DMS114 treated with DMSO at 0.1 percent for 48 hours (cell line): ENCODE data around the gene GARRE1.
"Not testable (repeated sequence)": the region's sequence is repeated elsewhere in the genome, so short reads cannot be mapped to it uniquely, and the experiment has no call there.

Experiments used
- DNase-seq: peaks from one replicate; lab custom pipeline; 2025; ENCODE audit not compliant: unreplicated experiment; lab: John Stamatoyannopoulos, UW

GARRE1 gene, protein sequence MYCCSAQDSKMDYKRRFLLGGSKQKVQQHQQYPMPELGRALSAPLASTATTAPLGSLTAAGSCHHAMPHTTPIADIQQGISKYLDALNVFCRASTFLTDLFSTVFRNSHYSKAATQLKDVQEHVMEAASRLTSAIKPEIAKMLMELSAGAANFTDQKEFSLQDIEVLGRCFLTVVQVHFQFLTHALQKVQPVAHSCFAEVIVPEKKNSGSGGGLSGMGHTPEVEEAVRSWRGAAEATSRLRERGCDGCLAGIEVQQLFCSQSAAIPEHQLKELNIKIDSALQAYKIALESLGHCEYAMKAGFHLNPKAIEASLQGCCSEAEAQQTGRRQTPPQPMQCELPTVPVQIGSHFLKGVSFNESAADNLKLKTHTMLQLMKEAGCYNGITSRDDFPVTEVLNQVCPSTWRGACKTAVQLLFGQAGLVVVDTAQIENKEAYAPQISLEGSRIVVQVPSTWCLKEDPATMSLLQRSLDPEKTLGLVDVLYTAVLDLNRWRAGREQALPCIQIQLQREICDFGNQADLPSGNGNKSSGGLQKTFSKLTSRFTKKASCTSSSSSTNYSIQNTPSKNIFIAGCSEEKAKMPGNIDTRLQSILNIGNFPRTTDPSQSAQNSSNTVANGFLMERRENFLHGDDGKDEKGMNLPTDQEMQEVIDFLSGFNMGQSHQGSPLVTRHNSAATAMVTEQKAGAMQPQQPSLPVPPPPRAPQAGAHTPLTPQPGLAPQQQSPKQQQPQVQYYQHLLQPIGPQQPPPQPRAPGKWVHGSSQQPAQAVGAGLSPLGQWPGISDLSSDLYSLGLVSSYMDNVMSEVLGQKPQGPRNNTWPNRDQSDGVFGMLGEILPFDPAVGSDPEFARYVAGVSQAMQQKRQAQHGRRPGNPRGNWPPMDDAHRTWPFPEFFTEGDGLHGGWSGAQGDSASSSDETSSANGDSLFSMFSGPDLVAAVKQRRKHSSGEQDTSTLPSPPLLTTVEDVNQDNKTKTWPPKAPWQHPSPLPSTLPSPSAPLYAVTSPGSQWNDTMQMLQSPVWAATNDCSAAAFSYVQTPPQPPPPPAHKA (N-terminal part only)

DNA sequence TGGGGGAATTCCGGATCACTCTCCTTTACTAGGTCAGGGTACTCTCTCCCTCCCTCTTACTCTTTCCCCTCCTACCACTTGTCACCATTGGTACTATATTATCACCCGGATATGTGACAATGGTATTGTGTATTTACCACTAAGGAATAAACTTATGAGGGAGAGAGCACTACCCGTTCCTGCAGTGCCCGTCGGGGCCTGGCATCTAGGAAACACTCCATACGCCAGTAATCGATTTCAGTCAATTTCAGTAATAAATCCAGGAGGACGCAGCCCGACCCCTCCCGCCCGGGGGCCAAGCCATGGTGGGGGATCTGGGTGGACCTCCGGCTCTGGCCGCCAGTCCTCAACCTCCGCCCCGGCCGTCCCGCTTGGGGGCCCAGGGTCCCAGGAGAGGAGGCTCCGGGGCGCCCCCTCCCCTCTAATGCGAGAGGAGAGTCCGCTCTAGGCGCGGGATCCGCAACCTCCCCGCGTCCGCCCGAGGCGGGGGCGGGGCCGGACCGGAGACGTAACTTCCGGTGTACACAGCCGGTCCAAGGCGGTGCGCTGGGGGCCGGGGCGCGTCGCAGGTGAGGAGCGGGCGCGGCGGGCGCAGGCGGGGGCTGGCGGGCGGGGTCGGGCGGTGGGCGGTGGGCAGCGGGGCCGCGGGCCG, at the start of gene GARRE1:
TSS of gene GARRE1 (plus strand) at position 509 of the 652 bp plus-strand sequence. CDS start 45,920 bp downstream, outside the sequence.
- peak; percentile 40 for DNase-seq

DNA sequence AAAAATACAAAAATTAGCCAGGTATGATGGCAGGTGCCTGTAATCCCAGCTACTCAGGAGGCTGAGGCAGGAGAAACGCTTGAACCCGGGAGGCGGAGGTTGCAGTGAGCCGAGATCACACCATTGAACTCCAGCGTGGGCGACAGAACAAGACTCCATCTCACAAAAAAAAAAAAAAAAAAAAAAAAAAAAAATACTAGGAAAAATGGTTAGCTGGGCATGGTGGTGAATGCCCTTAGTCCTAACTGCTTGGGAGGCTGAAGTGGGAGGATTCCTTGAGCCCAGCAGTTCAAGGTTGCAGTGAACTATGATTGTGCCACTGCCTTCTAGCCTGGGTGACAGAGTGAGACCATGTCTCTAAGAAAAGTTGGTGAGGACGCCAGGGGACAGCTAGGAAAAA, 49.0 kb upstream of the GARRE1 start:
- not testable (repeated sequence) for DNase-seq

DNA sequence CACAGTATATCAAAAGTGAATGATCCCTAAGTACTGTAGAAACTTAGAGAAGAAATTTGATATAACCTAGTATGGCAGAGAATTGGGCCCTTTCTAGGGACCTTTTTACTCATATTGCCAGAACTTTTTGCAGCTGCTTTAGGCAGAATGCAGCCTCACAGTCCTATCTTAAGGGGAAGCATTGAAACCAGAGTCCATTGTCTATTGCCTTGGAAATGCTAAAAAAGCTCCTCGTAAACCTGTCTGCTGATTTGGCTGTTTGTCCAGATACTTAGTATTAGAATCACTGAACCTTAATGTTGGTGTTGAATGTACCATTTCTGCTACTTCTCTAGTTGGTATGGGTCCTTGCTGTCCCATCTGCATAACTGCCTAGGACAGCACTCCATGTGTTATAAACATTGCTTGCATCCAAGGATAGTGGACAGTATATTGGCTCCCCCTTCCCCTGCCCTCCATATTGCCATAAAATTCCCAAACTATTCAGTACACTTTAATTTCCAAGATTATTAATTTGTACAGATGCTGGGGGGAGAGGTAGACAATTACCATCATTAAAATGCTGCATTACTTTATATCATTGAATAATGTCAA, 46.0 kb upstream of the GARRE1 start:
- DNase-seq, result no peak

DNA sequence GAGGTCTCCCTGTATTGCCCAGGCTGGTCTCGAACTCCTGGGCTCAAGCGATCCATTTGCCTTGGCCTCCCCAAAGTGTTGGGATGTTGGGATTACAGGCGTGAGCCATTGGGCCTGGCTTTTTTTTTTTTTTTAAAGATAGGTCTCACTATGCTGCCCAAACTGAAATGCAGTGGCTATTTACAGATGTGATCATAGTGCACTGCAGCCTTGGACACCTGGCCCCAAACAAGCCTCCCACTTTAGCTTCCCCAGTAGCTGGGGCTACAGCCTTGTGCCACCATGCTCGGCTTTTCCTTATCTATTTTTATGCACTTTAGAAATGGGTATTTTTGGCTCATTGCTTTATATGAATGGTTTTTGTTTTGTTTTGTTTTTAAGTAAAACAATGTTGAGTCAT, 44.6 kb upstream of the GARRE1 start:
- no peak for DNase-seq

DNA sequence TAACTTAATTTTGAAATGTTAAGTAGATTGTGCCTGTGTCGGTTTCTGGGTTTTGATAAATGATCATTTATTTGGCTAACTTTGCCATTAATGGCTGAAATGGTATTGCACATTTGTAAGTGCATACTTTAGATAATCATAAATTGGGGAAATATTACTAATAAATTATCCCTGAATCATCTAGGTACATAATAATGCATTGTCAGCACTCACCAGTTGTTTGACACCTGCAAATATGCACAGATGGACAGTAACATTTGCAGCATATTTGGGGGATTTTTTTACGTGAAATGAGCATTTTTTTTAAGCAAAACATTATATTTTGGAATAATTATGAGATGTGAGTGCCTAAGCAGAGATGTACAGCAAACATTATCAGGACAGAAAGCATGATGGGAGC, 41.1 kb upstream of the GARRE1 start:
- DNase-seq, result no peak

DNA sequence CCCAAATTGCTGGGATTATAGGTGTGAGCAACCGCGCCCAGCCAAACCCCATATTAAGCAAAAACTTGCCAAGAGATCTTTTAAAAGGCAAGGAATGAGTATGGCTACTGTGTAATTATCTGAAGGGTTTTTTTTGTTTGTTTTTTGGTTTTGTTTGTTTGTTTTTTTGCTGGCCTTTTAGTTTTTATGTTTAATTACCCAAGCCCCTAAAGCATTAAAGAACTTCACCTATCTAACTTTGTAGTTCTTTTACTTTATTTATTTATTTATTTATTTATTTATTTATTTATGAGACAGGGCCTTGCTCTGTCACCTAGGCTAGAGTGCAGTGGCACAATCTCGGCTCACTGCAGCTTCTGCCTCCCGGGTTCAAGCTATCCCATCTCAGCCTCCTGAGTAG, 40.3 kb upstream of the GARRE1 start:
- no peak for DNase-seq

DNA sequence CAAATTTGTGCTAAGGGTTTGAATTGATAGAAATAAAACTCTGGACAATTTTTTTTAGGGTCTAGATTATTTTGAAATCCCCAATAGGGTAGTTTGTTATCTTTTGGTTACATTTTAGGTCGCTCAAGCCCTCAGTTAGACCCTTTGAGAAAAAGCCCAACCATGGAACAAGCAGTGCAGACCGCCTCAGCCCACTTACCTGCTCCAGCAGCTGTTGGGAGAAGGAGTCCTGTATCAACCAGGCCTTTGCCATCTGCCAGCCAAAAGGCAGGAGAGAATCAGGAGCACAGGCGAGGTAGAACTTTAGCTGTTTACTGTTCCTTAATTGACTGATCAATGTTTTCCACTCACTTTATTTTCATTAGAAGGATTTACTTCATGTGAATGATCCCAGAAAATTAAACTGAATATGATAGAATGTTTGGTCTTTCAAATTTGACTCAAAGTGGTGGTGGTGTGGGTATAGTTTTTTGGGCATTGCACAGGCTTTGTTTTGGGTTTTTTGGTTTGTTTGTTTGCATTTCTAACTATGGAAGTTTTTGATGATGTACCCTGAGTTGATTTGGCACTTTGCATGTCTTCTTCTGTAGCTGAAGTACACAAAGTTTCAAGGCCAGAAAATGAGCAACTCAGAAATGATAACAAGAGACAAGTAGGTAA, 39.2 kb upstream of the GARRE1 start:
- DNase-seq, result no peak

DNA sequence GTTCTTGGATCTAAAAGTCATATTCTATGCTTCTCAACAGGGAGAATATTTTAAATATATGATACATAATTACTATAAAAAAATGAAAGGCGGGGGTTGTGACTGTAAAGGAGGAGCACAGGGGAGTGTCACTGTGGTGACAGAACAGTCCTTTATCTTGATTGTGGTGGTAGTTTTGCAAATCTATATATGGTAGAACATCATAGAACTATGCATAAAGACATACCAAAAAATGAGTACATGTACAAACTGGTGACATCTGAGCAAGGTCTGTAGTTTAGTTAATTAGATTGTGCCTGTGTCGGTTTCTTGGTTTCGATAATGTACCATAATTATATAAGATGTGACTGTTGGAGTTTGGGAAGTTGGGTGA, 38.7 kb upstream of the GARRE1 start:
- DNase-seq, result no peak

DNA sequence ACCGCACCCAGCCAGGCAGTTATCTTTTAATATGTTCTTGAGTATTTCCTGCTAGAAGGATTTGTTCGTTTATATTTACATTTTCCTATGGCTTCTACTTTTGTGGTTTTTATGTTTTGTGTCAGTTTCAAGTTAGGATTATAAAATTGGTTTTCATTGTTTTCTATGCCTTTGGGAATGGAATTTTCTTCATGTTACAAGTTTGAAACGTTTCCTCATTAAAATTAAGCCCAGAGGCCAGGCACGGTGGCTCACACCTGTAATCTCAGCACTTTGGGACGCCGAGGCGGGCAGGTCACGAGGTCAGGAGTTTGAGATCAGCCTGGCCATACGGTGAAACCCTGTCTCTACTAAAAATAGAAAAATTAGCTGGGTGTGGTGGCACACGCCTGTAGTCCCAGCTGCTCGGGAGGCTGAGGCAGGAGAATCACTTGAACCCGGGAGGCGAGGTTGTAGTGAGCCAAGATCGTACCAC, 37.6 kb upstream of the GARRE1 start:
- not testable (repeated sequence) for DNase-seq

DNA sequence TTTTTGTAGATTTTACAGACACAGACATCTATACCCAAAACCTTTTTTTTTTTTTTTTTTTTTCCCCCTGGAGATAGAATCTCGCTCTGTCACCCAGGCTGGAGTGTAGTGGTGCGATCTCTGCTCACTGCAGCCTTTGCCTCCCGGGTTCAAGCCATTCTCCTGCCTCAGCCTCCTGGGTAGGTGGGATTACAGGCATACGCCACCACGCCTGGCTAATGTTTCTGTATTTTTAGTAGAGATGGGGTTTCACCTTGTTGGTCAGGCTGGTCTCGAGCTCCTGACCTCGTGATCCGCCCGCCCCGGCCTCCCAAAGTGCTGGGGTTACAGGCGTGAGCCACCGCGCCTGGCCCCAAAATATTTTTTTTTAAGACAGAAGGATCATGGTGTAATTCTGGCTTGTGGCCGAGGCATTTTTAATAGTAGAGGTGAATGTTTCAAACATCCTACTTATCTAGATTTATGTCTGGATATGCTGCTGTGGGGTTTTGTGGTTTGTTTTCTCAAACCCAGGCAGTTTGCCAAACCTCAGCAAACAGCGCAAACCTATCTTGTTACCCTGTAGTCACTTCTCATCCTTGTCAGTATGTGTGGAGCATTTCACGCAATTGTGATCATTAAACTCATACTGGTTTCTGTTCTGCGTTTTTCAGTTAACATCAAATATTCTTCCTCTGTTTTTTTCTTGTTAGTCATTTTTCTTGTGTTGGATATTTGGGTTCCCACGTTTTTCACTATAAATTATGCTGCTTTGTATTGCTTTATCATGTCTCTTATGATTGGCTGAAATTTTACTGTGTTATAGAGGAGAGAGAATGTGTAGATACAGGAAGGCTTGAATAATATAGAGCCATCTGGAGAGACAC, 36.2 kb upstream of the GARRE1 start:
- DNase-seq, result no peak

DNA sequence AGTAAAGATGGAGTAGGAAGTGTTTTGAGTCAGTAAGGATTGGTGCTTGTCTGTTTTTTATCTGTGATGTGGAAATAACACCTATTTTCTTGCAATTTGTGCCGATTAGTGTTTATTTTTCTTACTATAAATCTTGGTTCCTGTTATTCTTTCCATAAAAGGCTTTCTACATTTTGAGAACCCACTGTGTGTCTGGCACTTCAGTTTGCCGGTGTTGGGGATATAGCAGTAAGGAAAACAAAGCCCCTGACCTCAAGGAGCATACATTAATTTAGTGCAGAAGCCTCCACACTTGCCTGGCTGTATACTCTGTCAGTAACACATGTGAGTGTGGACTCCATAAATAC, 35.6 kb upstream of the GARRE1 start:
- DNase-seq, result no peak

DNA sequence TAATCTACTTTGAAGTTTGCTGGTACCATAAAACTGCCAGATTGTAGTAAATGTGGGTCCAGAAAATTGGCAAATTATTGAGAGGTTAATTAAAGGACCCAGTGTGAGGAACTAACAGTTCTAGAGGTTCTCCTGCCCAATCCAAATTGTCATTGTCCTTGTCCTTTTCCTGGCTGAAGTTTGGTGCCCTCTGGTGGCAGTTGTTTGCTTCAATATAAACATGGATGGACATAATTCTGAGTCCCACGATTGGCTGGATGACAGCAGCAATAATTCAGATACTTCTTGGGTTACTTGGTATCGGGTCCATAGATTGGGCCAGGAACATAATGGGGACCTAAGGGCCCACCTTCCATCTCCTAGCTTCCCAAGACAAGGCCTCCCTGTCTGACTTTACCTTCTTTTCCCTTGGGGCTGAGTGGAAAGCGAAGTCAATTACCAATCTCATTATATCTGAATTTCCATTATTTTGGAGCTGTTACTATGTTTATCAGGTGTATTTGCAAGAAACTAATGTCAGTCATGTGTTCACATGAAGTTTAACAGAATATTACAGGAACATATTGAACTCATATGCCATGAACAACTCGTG, 33.8 kb upstream of the GARRE1 start:
- peak; percentile 62 for DNase-seq

DNA sequence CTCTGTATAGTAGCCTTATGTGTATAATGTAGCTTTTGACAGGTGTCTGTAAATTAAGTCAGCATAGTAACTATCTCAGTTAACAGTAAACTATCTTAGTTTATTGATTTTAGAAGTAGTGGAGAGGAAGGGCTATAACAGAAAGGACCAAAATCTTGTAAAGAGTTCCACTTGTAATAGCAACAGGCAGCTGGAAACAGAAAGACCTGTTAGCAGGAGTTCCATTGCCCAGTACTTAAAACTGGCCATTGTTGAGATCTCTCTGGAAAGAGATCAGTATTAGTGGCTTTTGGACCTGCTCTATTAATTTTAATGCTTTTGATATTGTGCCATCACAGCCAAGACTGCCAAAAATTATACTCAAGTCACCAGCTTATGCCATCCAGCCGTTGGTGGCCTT, 32.0 kb upstream of the GARRE1 start:
- DNase-seq, result no peak

DNA sequence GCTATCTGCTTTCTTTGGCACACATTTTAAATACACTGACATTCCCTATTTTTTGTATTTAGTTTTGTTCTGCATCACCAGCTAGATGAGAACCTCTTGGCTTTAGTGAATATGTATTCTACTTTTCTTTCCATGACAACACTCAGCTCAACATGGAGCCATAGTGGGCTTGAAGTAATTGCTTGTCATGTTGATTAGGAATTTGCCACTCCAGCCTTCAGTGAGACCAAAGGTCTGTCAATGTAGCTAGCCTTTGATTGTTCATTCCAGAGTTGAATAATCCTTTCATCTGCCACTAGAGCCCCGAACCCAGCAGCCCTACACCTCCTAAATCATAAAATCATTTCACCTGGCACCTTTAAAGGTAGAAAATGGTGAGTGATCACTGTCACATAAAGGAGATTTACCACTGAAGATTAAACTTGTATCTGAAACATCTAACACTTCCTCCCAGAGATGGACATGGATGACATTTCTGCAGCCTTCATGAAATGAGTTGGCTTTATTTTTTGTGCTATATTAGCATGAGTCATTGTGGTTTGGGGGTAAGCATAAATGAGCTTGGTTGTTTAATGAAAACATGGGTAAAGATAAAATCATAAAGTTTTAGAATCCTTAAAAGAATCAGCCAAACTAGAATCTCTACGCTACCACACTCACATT, 29.2 kb upstream of the GARRE1 start:
- no peak for DNase-seq

DNA sequence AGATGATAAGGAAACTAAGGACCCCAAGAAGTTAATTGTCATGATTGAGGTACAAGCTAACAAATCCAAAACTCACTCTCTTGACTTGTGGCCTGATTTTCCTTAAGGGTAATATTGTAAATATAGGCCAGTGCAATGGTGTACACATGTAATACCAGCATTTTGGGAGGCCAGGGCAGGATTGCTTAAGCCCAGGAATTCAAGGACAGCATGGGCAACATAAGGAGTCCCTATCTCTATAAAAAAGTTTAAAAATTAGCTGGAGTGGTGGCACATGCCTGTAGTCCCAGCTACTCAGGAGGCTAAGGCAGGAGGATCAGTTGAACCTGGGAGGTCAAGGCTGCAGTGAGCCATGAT, 28.7 kb upstream of the GARRE1 start:
- DNase-seq, result no peak

DNA sequence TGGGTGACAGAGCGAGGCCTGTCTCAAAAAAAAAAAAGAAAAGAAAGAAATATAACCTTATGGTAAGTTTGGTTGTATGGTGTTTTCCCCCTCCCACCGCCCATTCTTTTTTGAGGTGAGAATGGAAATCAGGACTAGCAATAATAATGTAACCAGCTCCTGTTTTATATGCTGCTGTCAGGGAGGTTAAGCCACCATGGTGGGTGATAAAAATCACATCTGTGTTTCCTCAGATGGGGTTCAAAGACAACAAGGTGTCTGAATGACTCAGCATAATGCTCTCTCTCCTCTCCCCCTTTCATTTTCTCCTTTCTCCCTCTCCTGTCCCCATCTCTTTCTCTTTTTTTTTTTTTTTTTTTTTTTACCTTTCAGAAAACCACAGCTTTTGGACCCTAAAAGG, 28.3 kb upstream of the GARRE1 start:
- DNase-seq, result no peak

DNA sequence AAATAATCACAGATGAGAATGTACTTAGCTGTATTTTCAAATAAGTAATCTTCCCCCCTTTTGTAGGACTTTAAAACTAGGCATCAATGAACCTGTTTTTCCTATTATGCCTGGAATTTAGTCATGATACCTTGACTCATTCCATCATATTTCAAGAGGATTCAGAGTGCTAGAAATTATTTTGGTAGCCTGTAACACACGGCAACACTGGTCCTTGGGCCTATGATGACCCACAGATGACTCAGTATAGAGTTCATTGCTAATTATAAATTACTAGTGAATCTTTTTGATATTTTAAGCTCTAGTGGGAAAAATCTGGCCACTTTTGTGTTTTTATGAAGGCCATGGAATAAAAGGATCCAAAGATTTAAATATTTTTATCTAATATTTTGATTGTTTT, 26.0 kb upstream of the GARRE1 start:
- no peak for DNase-seq

DNA sequence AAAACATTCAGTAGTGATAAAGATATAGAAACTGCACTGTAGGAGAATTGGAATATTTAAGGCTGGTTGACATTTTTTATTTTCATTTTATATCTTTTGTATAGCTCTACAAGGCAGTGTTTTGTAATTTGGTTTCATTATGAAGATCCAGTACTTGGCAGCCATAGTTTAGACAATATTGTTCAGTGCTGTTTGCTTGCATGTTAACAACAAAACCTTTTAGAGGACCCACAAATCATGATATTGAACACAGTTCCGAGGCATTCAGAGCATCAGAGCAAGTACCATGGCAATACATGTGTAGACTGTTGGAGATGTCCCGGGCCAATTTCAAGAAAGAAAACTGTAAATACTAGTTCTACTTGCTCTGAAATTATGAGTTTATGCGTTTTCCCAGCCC, 25.6 kb upstream of the GARRE1 start:
- DNase-seq, result no peak

DNA sequence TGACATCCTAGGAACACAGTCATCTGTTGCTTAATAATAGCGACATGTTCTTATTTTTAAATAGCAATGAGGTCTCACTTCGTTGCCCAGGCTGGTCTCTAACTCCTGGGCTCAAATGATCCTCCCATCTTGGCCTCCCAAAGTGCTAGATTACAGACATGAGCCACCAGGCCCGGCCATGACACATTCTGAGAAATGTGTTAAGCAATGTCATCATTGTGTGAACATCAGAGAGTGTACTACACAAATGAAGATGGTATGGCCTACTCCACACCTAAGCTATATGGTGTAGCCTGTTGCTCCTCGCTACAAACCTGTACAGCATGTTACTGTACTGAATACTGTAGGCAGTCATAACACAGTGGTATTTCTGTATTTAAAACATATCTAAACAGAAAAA, 24.6 kb upstream of the GARRE1 start:
- no peak for DNase-seq
